T-helper 2 cell treated with Interferon-gamma antibody and Interleukin-4, amounts not matched to agents 100 ng/mL and 5 ng/mL, for 36 hours (primary cell): ENCODE data around the gene MMP17. TPM values are rescaled to one million over a fixed set of nuclear protein-coding genes. Genes with fewer than 3 reads are reported as not detected.

Experiments
- intact Hi-C: fragments of 100-400 bp; cut with micrococcal nuclease; formaldehyde crosslinking; loops from one replicate; pipeline ENCODE4 v1.15.1; 2023
- total RNA-seq: library from RNA; stranded (reverse); gene quantifications from 2 replicates; pipeline ENCODE4 v1.2.3, GENCODE V29; 2022

MMP17 gene
- total RNA-seq, result 0.23 TPM in 1 of 2 replicates, not detected in the other

DNA sequence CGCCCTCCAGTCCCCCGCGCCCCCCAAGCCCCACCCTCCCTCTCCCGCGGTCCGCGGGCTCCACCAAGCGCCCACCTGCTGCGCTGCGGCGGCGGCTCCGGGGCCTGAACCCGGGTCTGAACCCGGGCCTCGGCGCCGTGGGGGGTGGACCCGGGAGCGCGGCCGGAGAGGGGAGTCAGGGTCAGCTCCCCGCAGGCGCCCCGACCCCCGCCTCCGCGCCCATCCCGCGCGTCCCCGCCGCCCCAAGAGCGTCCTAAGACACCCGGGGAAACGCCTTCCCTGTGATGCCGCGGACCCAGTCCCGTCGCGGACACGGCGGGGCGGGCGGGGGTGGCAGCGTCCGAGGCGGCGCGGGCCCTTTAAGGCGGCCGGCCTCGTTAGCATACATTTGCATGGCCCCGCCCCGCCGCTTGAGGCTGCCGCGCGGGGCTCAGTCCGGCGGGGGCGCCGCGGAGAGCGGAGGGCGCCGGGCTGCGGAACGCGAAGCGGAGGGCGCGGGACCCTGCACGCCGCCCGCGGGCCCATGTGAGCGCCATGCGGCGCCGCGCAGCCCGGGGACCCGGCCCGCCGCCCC lies at the start of gene MMP17:
MMP17 (plus strand) TSS at position 433 of the 574 bp plus-strand sequence; CDS start at position 535, 102 bp downstream.
- intact Hi-C loops, result no loop called here

DNA sequence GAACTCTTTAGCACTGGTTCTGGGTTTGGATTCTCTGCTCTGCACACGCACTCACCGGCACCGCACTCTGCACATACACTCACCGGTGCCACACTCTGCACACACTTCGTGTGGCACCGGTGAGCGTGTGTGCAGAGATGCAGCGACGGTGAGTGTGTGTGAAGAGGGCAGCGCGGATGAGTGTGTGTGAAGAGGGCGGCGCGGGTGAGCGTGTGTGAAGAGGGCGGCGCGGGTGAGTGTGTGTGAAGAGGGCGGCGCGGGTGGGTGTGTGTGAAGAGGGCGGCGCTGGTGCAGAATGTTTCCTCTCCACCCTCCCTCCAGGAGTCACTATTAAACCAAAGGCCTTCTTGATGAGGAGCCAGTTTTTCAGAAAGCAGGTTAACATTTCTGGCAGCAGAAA lies 49.2 kb upstream of the MMP17 start:
- intact Hi-C loops, result no loop called here

DNA sequence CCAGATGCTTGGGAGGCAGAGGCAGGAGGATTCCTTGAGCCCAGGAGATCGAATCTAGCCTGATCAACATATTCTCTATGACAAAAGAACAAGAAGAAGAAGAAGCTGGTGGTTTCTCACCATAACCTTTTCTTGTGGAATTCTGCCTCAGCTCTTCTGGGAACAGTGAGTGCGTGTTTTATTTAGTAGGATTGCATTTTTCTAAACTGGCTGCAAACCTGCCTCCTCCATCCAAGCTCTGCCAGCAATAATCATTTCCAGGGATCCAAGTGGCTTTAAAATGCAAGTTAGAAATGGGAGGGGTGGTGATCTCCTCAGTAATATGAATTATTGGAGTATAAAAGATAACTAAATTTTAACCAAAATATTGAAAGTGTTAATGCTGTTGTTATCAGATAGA lies 46.1 kb upstream of the MMP17 start:
- intact Hi-C loops, result no loop called here

DNA sequence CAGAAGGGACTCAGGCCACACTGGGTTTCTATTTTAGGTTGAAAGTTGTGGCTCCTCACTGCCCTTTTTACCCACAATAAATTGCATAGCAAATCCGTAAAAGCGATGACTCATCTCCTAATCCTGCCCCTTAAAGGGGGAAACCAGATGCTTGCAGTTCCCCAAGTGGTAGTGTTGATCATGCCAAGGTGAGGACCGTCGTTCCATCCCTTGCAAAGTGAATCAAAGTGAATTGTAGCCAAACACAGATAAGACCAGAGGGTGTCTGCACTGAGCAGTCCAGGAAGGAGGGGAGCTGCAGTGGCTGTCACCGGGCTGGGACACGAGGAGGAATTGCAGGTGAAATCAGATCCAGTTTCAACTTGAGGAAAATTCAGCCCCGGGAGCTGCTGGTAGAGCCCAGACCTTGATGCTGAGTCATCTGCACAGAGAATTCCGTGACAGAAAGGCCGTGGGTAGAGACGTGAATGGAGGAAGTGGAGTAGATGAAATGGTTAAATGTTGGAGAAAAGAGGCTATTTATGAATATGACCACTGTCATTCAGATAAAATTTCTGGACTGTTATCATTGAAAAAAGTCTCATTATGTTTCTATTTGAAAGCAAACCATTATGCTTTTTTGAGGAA lies 44.2 kb upstream of the MMP17 start:
- intact Hi-C loops, result no loop called here

DNA sequence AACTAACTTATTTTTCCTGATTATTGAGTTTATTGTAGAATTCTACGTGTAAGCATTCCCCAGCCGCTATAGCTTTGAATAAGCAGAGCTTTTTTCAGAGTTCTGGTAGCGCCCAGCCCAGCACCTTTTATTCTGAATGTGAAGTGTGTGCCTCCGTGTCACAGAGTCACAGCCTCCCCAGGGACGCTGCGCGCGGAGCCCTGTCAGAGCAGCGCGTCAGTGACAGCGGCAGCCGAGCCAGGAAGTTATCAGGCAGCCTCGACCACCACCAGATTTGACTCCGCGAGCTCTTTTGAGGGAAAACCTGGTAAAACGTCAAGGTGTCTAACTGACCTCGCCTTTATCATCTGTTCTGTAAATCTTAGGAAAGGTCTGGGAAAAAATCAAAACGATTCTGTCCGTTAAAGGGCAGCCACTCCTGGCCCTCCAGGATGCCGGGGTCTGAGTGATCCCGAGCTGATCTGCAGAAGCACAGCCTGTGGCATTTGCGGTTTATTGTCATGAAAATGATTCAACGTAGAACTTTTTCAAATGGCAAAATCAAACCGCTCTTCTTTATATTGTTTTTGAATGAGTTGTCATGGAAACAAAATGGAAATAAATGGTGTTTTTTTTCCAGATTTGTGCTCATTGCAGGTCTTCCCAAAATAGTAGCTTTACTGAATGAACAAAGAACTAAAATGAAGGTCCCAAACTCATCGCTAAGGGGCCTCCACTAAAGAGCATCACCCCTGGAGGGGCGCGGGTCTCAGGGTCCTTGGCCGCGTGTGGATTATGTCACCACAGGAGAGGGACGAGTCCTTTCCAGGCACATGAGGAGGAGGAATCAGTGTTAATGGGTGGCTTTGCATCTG lies 43.1 kb upstream of the MMP17 start:
- intact Hi-C loops, result no loop called here

DNA sequence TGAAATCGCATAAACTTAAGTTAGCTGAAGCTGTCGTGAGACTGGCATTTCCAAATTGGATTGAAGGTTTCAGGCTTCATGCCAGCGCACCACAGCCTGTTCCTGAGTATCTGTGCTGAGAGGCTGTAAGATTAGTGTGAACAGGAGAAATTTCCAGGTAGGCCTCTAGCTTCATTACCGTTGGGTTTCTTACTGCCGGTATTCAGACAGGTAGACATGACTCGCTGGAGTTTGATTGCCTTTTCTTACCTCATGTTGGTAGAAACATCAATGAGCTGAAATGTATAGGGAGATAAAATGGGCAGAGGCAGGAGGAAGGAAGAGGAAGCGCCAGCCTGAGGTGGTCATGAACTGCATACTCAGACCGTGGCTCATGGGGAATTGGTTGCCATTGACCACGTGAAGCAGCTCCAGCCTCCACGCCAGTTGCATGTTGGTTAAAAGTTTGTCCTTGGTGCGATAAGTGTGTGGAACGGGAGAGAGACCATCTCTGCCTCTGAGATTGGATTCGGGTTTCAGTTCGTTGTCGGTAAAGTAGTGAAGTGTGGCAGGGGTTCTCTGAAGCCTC lies 42.3 kb upstream of the MMP17 start:
- intact Hi-C loops, result no loop called here

DNA sequence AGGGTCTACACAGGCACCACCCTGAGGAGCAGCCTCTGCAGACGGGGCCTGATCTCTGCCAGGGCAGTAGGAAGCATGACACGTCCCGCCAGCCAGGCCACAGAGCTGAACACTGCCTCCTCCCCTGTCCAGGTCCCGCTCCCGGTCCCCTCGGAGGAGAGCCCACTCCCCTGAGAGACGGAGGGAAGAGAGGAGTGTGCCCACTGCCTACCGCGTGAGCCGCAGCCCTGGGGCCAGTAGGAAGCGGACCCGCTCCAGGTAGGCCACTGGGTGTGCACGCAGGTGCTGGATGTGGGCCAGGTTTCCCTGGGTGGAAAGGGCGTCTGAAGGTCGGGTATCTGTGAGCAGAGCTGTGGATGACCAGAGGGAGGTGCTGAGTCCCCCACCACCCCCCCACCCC lies 41.9 kb upstream of the MMP17 start:
- intact Hi-C loops, result no loop called here

DNA sequence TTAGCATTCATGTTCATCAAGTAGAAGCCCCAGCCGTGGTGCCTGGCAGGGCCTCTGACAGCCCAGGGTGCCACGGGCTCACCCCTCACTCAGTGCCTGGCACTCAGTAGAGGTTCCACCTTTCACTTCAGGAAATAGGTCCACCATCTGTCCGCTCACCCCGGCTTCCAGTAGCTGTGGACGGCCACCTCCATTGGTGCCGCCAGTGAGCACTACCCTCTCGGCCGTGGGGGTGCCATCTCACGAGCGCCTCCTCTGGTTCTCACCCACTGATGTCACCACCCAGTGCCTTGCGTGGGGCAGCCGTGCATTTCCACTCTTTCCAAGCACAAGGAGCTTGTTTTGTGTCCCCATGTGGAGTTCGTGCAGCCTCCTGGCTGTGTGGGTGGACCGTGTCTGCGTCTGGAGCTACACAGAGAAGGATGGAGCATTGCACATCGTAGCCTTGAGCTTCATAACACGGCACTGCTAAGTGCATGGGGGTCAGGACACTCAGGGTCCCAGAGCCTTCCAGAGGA lies 41.0 kb upstream of the MMP17 start:
- intact Hi-C loops, result no loop called here

DNA sequence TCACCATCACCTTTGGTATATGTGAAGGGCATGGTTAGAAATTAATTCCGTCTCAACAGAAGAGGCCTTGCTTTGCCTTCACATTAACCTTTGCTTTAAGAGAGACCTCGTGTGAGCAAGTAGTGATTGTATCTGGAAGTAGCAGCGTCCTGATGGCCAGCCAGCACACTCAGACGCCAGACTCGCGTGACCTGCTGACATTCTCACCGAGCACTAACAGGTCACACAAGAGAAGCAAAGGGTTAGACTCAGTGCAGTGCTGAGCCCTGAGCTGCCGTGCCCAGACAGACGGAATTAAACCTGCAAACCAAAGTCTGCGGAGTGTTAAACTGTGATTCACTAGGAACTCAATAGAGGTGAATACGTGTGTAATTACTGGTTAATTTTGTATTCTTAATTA lies 40.1 kb upstream of the MMP17 start:
- intact Hi-C loops, result no loop called here

DNA sequence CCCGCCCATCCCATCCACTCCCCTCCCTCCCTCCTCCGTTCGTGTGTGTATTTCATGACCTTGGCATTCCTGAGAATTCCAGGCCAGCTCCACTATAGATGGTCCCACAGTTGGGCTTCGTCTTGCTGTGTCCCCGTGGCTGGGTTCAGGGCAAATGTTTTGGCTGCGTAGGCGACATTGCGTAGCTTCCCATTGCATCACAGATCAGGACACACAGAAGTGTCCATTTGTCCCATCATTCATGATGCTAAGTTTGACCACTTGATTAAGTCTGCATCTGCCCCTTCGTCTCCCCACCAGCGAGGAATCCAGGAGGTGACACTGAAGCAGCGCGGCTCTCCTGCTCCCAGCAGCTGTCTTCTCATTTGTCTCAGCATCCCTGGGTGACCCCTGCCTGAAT lies 38.6 kb upstream of the MMP17 start:
- intact Hi-C loops, result no loop called here

DNA sequence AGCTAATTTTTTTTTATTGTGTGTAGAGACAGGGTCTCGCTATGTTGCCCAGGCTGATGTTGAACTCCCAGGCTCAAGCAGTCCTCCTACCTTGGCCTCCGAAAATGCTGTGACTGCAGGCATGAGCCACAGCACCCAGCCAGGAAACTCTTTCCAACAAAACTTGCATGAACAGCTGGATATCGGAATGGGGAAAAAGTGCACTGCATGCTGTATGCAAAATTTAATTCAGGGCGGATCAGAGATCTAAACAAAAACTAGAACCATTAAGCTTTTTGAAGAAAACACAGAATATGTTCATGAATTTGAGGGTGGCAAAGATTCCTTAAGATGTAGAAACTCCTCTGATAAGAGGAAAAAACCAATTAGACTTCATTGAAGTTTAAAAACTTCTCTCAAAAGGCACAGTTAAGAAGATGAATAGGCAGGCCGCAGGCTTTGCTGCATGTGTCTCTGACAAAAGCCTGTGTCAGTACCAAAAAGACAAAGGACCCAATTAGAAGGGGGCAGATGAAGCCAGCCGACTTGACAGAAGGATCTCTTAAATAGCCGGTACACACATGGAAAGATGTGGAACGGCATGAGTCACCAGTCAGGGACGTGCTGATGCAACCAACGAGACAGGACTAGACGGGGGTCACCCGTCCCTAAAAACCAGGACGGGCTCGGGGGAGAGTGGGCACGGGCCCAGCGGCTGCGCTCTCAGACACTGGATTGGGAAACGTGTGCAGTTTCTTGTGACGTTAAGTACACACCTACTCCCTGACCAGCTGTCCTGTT lies 34.8 kb upstream of the MMP17 start:
- intact Hi-C loops, result no loop called here

DNA sequence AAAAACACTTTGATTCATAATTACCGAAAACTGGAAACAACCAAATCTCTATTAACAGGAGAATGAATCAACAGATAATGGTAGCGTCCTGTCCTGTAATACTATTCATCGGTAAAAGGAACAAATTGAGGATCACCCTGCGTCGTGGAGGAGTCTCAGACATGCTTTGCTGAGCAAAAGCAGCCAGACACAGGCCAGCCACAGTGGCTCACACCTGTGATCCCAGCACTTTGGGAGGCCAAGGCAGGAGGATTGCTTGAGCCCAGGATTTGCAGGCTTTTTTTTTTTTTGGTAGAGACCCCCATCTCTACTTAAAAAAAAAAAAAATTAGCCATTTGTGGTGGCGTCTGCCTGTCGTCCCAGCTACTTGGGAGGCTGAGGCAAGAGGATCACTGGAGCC lies 34.1 kb upstream of the MMP17 start:
- intact Hi-C loops, result no loop called here

DNA sequence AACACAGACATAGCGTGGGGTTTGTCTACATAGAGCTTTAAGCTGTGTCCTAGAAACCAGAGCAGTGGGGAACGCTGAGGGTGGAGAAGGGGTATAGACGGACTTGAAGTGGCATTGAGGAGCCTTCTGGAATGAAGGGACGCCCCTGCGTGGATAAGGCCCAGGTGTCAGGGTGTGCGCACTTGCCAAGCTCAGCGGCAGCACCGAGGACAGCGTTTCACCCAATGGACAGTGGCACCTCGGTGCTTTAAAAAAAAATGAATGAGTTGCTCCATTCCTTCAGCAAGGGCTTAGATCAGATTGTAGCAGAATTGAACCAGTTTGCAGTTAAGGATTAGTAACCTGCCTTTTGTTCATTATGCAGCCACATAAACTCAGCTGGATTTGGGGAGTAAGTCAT lies 33.6 kb upstream of the MMP17 start:
- intact Hi-C loops, result no loop called here

DNA sequence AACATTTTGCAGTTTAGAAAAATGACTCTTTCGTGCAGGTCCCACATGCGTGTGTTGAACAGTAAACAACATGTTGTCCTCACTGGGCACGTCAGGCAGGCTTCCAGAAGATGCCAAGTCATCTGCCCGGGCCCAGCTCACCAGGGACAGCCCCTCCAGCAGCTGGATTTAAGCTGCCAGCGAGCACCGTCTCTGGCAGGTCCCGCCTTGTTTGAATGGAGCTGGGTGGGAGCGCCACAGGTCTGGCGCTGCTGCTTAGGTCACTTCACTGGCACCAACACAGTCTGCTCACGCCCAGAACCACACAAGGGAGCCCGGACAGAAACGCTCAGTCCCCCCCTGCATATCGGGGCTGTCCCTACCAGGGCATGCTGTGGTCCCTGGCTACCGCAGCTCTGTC lies 33.1 kb upstream of the MMP17 start:
- intact Hi-C loops, result no loop called here

DNA sequence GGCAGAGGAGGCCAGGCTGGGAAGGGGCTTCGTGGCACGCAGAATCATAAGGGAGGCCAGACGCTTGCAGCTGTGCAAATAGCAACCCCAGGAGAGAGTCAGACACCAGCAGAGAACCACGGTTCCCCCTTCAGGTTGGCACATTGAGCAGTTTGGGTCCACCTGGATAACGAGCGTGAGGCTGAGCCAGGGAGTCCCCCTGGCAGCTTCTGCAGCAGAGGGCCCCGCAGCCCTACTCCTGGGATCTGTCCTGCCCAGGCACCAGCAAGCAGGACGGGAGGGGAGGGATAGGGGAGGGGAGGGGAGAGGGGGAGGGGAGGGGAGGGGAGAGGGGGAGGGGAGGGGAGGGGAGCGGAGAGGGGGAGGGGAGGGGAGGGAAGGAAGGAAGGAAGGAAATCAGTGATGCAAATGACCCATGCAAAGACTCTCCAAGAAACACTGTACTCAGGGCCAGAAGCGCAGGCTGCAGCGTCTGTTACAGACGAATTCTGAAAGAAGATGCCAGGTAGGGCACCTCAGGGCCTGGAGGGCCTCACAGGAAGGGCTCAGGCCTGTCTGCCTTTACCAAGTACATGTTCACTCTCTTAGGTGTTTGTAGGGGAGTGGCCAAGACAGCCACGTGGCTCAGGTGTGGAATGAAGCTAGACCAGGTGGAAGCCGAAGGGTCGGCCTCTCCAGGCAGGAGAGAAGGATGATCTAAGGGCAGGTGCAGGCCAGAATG lies 32.3 kb upstream of the MMP17 start:
- intact Hi-C loops, result no loop called here

DNA sequence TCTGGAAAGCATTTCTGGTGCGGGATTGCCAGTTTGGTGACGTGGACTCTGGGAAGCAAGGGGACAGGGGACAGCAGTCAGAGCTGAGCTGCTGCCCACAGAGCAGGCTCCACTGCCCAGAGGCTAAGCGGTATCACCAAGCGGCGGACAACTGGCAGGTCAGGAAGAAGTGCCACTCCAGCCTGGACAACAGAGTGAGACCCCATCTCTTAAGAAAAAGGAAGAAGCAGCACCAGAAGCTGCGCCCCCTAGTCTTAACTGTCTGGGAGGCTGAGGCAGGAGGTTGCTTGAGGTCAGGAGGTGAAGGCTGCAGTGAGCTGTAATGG lies 31.8 kb upstream of the MMP17 start:
- intact Hi-C loops, result no loop called here

DNA sequence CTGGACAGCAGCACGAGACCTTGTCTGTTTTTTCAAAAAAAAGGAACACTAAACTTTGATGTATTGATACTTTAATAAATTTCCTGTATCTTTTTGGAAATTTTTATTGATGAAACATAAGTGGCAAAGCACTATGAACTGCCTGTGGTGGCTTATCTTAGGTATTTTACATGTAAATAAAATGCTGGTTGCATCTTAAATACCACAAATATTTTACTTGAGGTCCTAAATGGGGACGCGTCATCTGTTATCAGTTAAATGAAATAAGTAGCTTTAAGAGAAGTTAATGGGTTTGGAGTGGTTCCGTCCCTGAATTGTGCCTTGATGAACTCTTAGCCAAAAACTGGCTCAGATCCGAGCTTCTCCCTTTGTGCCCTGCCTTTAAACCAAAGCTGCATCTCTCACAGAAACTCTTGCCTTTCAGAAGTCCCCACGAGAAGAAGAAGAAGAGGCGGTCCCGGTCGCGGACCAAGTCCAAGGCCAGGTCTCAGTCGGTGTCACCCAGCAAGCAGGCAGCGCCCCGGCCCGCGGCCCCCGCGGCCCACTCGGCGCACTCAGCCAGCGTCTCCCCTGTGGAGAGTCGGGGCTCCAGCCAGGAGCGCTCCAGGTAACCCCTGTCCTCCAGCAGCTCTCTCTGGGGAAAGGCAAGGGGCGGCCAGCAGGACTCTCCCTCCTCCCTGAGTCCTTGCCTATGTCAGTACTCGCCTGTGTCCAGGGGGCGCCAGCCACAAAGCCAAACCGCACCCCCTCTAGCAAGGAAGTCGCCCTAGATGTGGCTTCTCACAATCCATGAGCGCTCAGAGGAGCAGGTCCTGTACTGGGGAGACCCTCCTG lies 31.2 kb upstream of the MMP17 start:
- intact Hi-C loops, result no loop called here

DNA sequence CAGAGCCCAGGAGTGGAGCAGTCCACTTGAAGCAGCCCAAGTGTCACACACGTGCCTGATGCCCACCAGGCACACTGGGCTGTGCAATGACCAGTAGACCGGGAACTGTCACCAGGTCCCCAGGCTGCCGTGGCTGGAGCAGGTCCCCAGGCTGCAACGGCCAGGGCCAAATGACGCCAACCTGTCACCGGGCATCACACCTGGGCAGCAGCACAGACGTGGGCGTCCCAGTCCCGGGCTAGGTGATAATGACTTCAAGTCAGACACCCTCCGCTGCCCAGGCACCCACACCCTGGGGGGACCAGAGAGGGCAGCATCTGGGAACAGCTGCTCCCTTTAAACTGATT lies 30.6 kb upstream of the MMP17 start:
- intact Hi-C loops, result no loop called here

DNA sequence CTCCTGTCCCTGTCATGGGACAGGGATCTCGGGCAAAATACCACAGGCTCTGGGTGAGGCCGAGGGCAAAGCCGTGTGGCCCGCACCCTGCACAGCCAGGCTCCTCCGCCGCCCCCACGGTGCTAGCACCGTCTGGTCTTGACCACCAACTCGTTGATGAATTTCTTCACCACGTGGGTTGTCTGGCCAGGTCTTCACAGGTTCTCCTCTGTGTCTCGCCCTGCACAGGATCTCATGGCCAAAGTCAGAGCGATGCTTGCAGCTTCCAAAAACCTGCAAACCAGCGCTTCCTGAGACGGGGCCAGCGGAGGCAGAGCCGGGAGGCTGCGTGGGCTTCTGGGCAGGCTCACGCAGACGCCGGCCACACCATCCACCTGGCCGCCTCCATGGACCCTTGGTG lies 29.0 kb upstream of the MMP17 start:
- intact Hi-C loops, result no loop called here
